Ovary (tissue), 9 donors: ENCODE results near the gene ANKH. TPM values are rescaled to one million over a fixed set of nuclear protein-coding genes. Genes with fewer than 3 reads are reported as not detected.

Experiments used
- DNase-seq, 5 donors: peaks; one replicate each; pipeline ENCODE4 v3.0.0-alpha.2; 2019 to 2020
- H3K27ac ChIP-seq, 2 donors: fragments of 200-600 bp; one replicate each; pipeline versions ENCODE4 v1.5.1 to v1.8.0; 2019 to 2022
- H3K27me3 ChIP-seq: fragments of 200-600 bp; one replicate; pipeline ENCODE4 v1.8.0; 2022
- H3K36me3 ChIP-seq: fragments of 200-600 bp; sonication (generic); one replicate; pipeline ENCODE4 v1.5.1; 2019
- H3K4me1 ChIP-seq: one replicate; pipeline ENCODE4 v1.8.1; 2013; ENCODE audit warnings: mild to moderate bottlenecking, moderate library complexity; ENCODE audit not compliant: insufficient read depth
- H3K4me3 ChIP-seq: fragments of 200-600 bp; sonication (generic); one replicate; pipeline ENCODE4 v1.5.1; 2017
- H3K9me3 ChIP-seq, 2 donors: fragments of 200-600 bp in 1 of 2; sonication (generic) in 1 of 2; one replicate each; pipeline versions ENCODE4 v1.5.1 to v1.8.1; 2013 to 2019; ENCODE audit warnings: mild to moderate bottlenecking in 1 of 2, moderate library complexity in 1 of 2
- EP300 ChIP-seq: sonication (generic); formaldehyde crosslinking; IDR thresholded peaks from one replicate; pipeline ENCODE4 v1.6.1; 2017; ENCODE audit warnings: antibody characterized with exemption
- POLR2A ChIP-seq: fragments of 450-650 bp; IDR thresholded peaks from one replicate; pipeline ENCODE4 v1.6.1; 2017; ENCODE audit warnings: antibody characterized with exemption, mild to moderate bottlenecking, moderate library complexity
- WGBS, 3 donors: extraction: QIAGEN DNeasy Blood & Tissue Kit in 1 of 3; methylation state at CpG; one replicate each; pipeline versions ENCODE4 v1.1.5 to v1.1.7; 2013 to 2017; 5-methylcytosine and 5-hydroxymethylcytosine counted together
- intact Hi-C, 4 donors: fragments of 100-400 bp; cut with DNase I; formaldehyde crosslinking; loops; one replicate each; pipeline versions ENCODE4 v1.11.0 to v1.15.1; 2022 to 2023
- polyA plus RNA-seq, 2 donors: library from polyadenylated mRNA; stranded (reverse); fragments of 200-250 nt in 1 of 2; fragments of 350-450 nt in 1 of 2; fragmentation: Illumina TruSeq in 1 of 2; extraction: RNeasy Lipid Tissue Mini Kit (QIAGEN cat#74804) in 1 of 2; gene quantifications; one replicate each; pipeline ENCODE4 v1.2.3, GENCODE V29; 2013 to 2014
- total RNA-seq, 7 donors: library from RNA; depleted of rRNA in 2 of 7; stranded (reverse); fragments of >200 nt in 2 of 7; fragmentation: NEBNext Ultra II Directional in 3 of 7; extraction: Animal tissue kit (Norgen Biotek cat#: 25700) in 3 of 7; gene quantifications; one replicate each; pipeline versions ENCODE4 v1.1.0 to v1.2.4, GENCODE V29; 2016 to 2023
- TF ChIP-seq, protein P1 (sequence below), 3 donors: fragments of 450-650 bp in 2 of 3; fragments of 200-600 bp in 1 of 3; IDR thresholded peaks; one replicate each; pipeline versions ENCODE4 v1.5.1 to v1.8.0; 2016 to 2022; ENCODE audit warnings: antibody characterized with exemption in 3 of 3, mild to moderate bottlenecking in 1 of 3
- donor health status: DM: no; HTN: no; CAD: no; lungs with moderate emphysema.
- donor health status: DM: no; HTN: no; CAD: no.
- donor health status: Bipolar disorder and iron deficiency.
- donor health status: DM: yes; HTN: yes; CAD: no.
- donor health status: DM: no; HTN: no; CAD: no.
- donor health status: DM: yes; HTN: yes; CAD: no.

Gene ANKH
- total and polyA plus RNA-seq, 9 donors: 17.2 to 80.7 (median 44.6) TPM

GRCh38 chr5:14771189-14771588 lies 100.4 kb downstream of the ANKH start:
- Histone ChIP-seq H3K27ac (no peak overlapping the region), H3K4me1 (no peaks in the 10 kb centered on the region), H3K9me3 (no peaks in the 10 kb centered on the region), H3K27me3 (no peaks in the 10 kb centered on the region), H3K4me3 (no peak overlapping the region), H3K36me3 (no peaks in the 10 kb centered on the region)
- WGBS, 3 donors: 89 to 98% (median 97%) methylated on average over 3 of the region's 3 CpGs
- DNase-seq: no peak
- TF ChIP-seq EP300: no peak
- TF ChIP-seq POLR2A: no peak
- TF ChIP-seq, protein P1, sequence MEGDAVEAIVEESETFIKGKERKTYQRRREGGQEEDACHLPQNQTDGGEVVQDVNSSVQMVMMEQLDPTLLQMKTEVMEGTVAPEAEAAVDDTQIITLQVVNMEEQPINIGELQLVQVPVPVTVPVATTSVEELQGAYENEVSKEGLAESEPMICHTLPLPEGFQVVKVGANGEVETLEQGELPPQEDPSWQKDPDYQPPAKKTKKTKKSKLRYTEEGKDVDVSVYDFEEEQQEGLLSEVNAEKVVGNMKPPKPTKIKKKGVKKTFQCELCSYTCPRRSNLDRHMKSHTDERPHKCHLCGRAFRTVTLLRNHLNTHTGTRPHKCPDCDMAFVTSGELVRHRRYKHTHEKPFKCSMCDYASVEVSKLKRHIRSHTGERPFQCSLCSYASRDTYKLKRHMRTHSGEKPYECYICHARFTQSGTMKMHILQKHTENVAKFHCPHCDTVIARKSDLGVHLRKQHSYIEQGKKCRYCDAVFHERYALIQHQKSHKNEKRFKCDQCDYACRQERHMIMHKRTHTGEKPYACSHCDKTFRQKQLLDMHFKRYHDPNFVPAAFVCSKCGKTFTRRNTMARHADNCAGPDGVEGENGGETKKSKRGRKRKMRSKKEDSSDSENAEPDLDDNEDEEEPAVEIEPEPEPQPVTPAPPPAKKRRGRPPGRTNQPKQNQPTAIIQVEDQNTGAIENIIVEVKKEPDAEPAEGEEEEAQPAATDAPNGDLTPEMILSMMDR (IDR thresholded peaks at IDR 0.05): no peak
- intact Hi-C loops: no loop called here

DNA sequence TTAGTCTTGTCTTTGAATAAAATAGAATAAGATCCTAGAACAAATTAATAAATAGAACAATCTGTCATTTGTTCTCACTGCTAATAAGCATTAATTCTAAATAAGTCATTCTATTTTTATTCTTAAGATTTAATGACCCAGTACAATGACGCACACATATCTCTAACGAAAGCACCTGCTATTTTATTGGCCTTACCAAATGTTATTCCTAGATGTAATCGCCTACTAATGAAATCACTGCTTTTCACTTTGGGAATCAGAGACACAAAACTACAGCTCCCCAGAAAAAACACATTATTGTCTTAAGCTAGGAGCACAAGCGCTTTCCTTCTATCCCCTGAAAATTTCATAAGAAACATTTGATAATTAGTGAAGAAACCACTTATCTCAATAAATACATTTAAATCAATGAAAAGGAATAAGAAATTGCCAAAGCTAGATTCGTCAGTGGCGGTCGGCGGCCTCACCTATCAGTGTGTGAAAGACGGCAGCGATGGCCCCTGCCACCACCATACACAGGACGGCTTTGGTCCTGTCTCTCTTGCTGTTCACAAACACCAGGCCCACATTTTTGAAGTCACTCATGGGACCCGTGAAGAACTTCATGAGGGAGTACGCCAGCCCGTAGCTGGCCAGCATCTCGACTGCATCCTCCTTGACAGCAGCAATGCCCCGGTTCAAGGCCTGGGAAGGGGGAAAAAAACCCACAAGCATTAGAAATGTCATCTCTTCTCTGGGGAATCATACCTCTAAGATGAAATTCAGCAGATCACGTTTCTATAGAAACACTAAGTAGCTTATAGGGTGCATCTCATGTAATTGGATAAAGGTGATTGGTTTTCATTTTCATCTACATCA lies 102.8 kb downstream of the ANKH start:
- Histone ChIP-seq H3K4me3 (no peak overlapping the region), H3K27me3 (no peaks in the 10 kb centered on the region), H3K27ac (no peak overlapping the region), H3K4me1 (no peaks in the 10 kb centered on the region), H3K9me3 (no peaks in the 10 kb centered on the region), H3K36me3 (no peaks in the 10 kb centered on the region)
- TF ChIP-seq, protein P1 (IDR thresholded peaks at IDR 0.05): no peak
- TF ChIP-seq EP300 (no peak), POLR2A (no peak)
- no peak for DNase-seq
- 93 to 94% (median 94%) methylated on average over 17 of the region's 17 CpGs for WGBS, 3 donors
- intact Hi-C loops: no loop called here

GRCh38 chr5:14767735-14768507 lies 103.7 kb downstream of the ANKH start:
- no peaks in the 10 kb centered on the region for H3K36me3 ChIP-seq
- H3K9me3 ChIP-seq: no peaks in the 10 kb centered on the region
- H3K4me3 ChIP-seq: no peak overlapping the region
- H3K4me1 ChIP-seq: no peaks in the 10 kb centered on the region
- no peak overlapping the region for H3K27ac ChIP-seq
- intact Hi-C loops: no loop called here
- TF ChIP-seq, protein P1 (IDR thresholded peaks at IDR 0.05): no peak
- TF ChIP-seq EP300 (no peak), POLR2A (no peak)
- no peaks in the 10 kb centered on the region for H3K27me3 ChIP-seq
- WGBS, 3 donors: 73 to 92% (median 91%) methylated on average over 8 of the region's 8 CpGs
- DNase-seq: no peak

GRCh38 chr5:14767053-14767452 lies 104.5 kb downstream of the ANKH start:
- Histone ChIP-seq H3K9me3 (no peaks in the 10 kb centered on the region), H3K27me3 (no peaks in the 10 kb centered on the region), H3K4me3 (no peak overlapping the region), H3K27ac (no peak overlapping the region), H3K36me3 (no peaks in the 10 kb centered on the region), H3K4me1 (no peaks in the 10 kb centered on the region)
- no peak for TF ChIP-seq POLR2A
- TF ChIP-seq, protein P1 (IDR thresholded peaks at IDR 0.05): no peak
- no peak for TF ChIP-seq EP300
- 90% methylated on average over 5 of the region's 5 CpGs for WGBS, 3 donors
- no peak for DNase-seq
- intact Hi-C loops: no loop called here
